NCI-H2227 (cell line): ENCODE measurements around the gene FETUB.
"Not testable (repeated sequence)": the region's sequence is repeated elsewhere in the genome, so short reads cannot be mapped to it uniquely, and the experiment has no call there.

Experiments
- DNase-seq: peaks from one replicate; lab custom pipeline; 2025; ENCODE audit not compliant: unreplicated experiment; lab: John Stamatoyannopoulos, UW

The FETUB gene

DNA sequence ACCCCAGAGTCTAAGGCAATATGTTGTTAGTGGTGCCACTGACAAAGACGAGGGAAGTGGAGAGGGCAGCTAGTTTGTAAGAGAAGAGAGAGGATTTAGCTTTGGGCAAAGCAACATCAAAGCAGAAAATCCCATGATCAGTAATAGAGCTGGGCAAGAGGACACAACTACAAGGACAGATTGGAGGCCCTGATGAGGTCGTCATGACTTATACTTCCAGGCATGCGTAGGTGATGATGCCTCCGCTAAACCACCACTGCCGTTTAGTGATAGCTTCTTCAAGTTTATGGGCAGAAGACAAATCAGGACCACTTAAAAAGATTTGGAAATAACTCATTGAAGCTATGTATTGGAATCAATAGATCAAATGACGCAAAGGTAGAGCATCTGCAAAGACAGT, 28.2 kb downstream of the FETUB start:
- DNase-seq: no peak

DNA sequence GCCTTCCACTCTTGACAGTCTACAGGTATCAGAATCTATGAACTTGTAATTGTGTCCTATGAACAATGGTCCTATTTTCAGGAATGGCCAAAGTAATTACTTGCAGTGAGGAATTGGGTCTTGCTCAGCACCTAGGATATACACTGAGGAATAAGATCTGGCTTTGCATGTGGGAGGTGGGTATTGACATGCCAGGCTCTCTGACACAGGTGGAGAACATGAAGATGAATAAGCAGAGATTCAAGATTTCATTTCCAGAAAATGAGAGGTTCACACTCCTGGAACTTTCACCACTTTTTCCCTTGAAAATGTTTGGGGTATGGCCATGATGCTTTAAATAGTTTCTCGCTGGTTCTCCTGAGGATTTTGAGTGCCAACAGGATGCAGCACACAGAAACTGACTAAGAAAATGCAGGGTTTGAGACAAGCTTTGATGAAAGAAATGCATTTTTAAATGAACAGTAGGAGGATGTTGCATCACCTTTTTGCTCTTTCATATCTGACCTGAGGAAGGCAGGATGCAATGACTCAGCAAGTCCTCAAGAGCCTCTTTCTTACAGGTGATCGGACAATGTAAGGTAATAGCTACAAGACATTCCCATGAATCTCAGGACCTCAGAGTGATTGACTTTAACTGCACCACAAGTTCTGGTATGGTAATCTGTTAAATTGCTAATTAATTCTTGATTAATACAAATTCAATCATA, 29.3 kb downstream of the FETUB start:
- DNase-seq: no peak

DNA sequence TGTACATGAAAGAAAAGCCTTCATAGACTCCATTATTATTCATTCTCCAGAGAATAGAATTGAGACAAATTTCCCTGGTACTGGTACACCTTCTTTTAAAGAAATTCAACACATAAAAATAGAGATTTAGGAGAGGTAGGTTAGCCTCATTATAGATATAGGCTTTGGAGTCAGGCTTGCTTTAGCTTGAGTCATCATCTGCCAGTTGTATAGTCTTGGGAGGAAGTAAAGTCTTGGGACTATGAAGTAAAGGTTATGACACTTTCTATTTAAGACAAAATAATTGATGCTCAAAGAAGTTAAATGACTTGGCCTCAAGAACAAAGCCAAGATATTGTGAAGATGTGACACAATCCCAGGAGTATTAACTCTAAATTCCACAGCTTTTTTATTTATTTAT, 30.0 kb downstream of the FETUB start:
- DNase-seq: no peak

DNA sequence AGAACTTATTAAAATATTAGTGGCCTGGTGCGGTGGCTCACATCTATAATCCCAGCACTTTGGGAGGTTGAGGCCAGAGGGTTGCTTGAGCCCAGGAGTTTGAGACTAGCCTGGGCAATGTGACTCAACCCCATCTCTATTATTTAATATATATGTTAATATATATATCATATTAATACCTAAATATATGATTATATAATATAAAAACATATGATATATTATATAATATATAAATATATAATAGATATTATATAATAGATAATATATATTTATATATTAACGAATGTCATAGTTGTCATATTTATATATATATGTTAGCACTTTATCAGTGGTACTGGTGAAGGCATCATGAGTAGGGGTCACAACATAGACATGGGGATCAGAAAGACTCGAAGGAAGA, 30.9 kb downstream of the FETUB start:
- DNase-seq: no peak

DNA sequence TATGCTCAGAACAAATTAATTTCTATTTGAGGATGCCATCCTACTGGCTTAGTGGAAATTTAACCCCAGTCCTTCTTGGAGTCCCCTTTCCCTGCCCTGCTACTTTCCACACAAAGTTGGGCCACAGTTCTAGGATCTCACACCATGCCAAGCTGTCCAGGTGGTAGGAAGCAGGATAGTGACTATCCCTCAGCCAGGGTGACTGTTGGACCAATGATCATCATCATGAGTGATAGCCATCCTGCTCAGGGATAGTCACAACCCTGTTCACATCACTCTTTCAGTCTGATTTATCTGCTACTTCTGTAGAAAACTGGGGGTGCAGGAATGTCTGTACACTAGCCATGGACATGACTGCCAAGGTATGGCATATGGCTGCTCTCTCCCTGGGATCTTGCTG, 38.4 kb downstream of the FETUB start:
- DNase-seq: no peak

DNA sequence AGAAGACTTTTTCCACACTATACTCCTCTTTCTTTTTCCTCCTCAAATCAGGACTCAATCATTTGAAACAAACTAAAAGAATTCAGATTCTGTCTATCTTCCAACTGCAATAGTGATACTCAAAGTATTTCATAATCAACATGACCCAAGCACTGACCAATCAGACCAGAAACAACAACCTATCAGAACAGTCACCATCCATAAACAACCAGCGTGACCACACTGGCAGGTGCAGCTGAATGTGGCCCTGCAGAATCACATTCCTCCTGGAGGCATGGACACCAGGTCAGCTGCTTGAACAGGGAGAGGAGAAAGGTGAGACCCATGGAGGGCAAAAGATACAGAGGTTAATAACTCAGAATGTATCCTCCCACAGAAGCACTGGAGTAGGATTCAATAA, 39.0 kb downstream of the FETUB start:
- DNase-seq: no peak

DNA sequence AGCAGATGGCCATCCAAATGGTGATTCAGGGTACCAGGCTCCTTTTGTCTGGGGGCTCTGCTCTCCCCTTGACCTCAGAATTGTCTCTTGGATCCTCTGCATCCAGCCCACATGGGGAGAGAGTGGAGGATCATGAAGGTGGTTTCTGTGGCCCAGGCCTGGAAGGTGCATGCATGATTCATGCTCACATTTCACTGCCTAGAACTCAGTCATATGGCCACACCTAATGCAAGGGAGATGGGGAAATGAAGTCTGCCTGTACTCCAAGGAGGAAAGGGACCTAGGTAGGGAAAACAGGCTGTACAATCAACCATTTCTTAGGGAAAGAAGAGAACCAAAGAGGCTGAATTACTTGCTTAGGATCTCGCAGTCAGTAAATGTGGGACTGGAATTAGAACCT, 40.7 kb downstream of the FETUB start:
- no peak for DNase-seq

DNA sequence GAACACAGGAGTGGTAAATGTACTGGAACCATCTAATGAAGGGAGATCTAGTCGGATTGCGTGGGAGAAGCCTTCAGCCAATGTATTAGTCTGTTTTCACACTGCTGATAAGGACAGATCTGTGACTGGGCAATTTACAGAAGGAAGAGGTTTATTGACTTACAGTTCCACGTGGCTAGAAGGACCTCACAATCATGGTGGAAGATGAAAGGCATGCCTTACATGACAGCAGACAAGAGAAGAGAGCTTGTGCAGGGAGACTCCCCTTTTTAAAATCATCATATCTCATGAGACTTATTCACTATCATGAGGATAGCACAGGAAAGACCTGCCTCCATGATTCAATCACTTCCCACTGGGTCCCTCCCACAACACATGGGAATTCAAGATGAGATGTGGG, 42.6 kb downstream of the FETUB start:
- DNase-seq: no peak

DNA sequence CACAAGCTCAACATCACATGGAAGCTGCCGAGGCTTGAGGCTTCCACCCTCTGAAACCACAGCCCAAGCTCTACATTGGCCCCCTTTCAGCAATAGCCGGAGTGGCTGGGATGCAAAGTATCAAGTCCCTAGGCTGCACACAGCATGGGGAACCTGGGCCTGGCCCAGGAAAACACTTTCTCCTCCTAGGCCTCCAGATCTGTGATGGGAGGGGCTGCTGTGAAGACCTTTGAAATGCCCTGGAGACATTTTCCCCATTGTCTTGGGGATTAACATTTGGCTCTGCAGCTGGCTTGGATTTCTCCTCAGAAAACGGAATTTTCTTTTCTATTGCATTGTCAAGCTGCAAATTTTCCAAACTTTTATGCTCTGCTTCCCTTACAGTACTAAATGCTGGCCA, 43.8 kb downstream of the FETUB start:
- DNase-seq: no peak

DNA sequence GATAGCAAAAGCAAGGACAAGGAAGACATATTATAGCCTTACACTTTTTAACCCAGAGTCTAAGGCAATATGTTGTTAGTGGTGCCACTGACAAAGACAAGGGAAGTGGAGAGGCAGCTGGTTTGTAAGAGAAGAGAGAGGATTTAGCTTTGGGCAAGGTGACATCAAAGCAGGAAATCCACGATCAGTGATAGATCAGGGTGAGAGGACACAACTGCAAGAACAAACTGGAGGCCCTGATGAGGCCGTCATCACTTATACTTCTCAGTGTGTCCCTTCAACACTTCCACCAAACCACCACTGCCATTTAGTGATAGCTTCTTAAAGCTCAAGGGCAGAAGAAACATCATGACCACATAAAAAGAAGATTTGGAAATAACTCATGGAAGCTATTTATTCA, 46.3 kb downstream of the FETUB start:
- DNase-seq: not testable (repeated sequence)

DNA sequence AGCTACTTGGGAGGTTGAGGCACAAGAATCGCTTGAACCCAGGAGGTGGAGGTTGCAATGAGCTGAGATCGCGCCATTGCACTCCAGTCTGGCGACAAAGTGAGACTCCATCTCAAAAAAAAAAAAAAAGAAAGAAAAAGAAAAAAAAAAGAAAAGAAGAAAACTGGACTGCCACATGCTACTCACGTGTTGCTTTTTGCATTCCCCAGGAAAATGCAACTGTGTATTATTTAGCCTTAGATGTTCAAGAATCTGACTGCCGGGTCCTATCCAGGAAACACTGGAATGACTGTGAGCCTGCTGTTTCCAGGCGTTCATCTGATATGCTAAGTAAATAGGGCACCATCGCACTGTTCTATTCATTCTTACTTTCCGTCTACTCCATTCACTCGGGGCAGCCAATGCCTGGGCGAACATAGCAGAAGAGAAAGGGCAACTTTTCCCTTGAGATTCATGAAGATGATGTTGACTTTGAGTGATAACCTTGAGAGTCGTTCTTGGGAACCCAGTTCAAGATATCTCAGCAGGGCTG, 47.0 kb downstream of the FETUB start:
- no peak for DNase-seq

DNA sequence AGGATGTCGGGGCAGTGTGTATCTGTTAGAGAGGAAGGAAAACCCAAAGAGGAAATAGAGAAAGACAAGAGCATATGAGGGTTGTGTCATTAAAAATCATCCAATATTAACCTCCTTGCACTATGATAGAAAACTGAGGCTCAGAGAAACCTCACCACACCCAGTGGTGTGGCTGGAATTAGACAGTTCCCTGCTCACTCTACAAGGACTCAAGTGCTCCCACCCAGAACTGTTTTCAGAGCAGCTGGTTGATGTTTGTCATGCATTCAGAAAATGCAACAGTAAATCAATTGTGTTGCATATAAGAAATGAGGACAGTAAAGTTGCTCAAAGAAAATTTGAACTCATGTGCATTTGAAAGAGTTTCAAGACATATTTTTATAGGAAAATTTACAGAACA, 50.1 kb downstream of the FETUB start:
- DNase-seq: not testable (repeated sequence)

DNA sequence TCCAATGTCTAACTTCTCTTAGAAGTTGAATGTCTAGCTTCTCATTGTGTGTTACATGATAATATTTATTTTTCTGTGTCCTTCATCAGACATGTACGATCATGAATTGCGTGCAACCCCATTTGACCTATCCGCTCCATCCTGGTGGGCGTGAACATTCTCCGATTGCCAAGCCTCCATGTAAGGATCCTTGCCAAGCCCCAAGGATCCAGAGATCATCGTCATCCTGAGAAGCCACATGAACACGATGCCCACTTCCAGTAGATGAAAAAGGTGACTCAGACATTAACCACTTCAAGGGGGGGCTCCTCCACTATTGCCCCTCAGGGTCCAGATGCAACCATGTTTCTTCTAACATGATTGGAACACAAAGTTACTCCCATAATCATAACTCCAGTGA, 51.5 kb downstream of the FETUB start:
- no peak for DNase-seq

DNA sequence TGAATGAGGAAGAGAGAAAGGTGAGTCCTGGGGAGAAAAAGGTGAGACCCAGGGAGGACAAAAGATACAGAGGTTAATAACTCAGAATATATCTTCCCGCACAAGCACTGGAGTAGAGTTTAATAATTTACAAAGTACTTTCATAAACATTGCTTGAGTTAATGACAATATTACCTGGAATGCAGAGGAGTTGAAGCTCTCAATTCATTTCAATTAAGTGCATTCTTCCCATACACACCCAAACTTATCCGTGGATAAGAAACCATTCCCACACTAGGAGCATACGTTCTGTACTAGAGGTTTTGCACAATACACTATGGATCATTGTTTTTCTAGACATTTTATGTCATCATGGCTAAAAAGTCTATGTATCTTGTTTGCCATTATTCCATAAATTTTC, 53.6 kb downstream of the FETUB start:
- DNase-seq: no peak

DNA sequence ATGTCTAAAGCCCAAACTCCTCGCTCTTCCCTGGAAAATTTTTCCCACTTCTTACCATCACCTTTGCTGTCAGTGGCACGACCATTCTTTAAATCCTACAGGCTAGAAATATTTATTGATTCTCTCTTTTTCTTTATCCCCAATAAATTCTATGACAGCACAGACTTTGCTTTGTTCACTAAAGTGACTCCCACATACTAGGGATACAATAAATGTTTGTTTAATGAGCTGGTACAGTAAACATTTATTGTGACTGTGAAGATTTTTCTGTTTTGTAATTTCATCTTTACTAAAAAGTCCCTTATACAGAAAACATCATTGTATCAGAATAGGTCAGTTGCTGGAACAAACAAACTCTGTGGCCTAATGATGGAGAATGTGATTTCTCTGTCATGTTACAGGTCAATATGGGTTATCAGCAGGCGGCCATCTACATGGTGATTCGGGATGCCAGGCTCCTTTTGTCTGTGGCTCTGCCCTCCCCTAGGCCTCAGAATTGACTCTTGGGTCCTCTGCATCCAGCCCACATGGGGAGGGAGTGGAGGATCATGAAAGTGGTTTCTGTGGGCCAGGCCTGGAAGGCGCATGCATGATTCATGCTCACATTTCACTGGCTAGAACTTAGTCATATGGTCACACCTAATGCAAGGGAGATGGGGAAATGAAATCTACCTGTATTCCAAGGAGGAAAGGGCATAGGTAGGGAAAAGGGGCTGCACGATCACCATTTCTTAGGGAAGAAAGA, 54.3 kb downstream of the FETUB start:
- DNase-seq: no peak

DNA sequence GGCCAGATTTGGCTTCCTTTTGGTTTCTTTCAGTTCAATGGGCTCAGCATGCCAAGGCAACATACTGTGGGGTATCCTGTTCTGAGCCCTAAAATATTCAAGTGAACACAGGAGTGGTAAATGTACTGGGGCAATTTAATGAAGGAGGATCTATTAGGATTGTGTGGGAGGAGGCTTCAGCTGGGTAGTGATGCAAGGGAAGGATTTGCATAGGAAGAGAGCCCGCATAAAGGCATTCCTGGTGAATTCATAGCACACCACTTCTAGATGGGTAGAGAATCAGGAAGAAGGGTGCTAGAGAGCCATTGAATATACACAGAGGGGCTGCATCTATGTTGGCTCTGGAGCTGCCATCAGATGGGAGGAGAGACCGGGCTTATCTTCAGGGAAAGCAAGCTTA, 56.3 kb downstream of the FETUB start:
- DNase-seq: no peak

DNA sequence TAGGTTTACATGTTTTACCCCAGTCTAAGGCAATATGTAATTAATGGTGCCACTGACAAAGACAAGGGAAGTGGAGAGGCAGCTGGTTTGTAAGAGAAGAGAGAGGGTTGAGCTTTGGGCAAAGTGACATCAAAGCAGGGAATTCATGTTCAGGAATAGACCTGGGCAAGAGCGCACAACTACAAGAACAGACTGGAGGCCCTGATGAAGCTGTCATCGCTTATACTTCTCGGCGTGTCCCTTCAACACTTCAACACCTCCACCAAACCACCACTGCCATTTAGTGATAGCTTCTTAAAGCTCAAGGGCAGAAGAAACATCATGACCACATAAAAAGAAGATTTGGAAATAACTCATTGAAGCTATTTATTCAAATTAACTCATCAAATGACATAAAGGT, 57.3 kb downstream of the FETUB start:
- no peak for DNase-seq

DNA sequence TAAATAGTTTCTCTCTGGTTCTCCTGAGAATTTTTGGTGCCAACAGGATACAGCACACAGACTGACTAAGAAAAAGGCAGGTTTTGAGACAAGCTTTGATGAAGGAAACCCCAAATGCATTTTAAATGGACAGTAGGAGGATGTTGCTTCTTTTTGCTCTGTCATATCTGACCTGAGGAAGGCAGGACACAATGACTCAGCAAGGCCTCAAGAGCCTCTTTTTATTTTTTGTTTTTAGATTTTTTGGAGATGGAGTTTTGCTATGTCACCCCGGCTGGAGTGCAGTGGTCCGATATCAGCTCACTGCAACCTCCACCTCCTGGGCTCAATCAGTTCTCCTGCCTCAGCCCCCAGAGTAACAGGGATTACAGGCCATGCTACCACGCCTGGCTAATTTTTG, 60.1 kb downstream of the FETUB start:
- no peak for DNase-seq

DNA sequence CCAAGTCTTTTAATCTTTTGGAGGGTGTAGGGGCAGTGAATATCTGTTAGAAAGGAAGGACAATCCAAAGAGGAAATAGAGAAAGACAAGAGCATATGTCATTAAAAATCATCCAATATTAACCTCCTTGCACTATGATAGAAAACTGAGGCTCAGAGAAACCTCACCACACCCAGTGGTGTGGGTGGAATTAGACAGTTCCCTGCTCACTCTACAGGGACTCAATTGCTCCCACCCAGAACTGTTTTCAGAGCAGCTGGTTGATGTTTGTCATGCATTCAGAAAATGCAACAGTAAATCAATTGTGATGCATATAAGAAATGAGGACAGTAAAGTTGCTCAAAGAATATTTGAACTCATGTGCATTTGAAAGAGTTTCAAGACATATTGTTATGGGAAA, 62.3 kb downstream of the FETUB start:
- not testable (repeated sequence) for DNase-seq
